ENCODE measurements around the gene RBPJL.

RBPJL gene

GRCh38 chr20:45325371-45325770 is 18.7 kb downstream of the RBPJL start:
- Histone ChIP-seq H3K27me3 (no peaks in the 10 kb centered on the region), H3K27ac (no peak overlapping the region), H3K4me1 (ENCODE audit: control insufficient read depth in 1 of 2, insufficient read depth in 1 of 2, low read depth in 1 of 2, low read length in 1 of 2) (peaks cover 0 to 10% of the 10 kb centered on the region in 2 experiments), H3K9me3 (no peaks in the 10 kb centered on the region), H3K4me3 (ENCODE audit: low read depth in 1 of 2, low read length in 1 of 2) (no peak overlapping the region), H3K36me3 (no peaks in the 10 kb centered on the region)
- TF ChIP-seq CTCF (IDR thresholded peaks at IDR 0.05) = no peak

- no peak overlapping the region for H3K27ac ChIP-seq
- TF ChIP-seq CTCF (IDR thresholded peaks at IDR 0.05) = no peak
- H3K4me3 ChIP-seq (ENCODE audit: low read depth in 1 of 2, low read length in 1 of 2) = no peak overlapping the region
- no peaks in the 10 kb centered on the region for H3K27me3 ChIP-seq
- no peaks in the 10 kb centered on the region for H3K4me1 ChIP-seq (ENCODE audit: control insufficient read depth in 1 of 2, insufficient read depth in 1 of 2, low read depth in 1 of 2, low read length in 1 of 2)
- H3K36me3 ChIP-seq = no peaks in the 10 kb centered on the region
- H3K9me3 ChIP-seq = no peaks in the 10 kb centered on the region
Measured at GRCh38 chr20:45328451-45328850, 21.8 kb downstream of the RBPJL start.

- no peak for TF ChIP-seq CTCF (IDR thresholded peaks at IDR 0.05)
- Histone ChIP-seq H3K9me3 (no peaks in the 10 kb centered on the region), H3K27ac (no peak overlapping the region), H3K4me1 (ENCODE audit: control insufficient read depth in 1 of 2, insufficient read depth in 1 of 2, low read depth in 1 of 2, low read length in 1 of 2) (no peaks in the 10 kb centered on the region), H3K4me3 (ENCODE audit: low read depth in 1 of 2, low read length in 1 of 2) (no peak overlapping the region), H3K36me3 (no peaks in the 10 kb centered on the region), H3K27me3 (no peaks in the 10 kb centered on the region)
Measured at GRCh38 chr20:45329497-45330319, 23.1 kb downstream of the RBPJL start.

GRCh38 chr20:45330476-45330875 is 23.8 kb downstream of the RBPJL start:
- Histone ChIP-seq H3K27ac (no peak overlapping the region), H3K9me3 (no peaks in the 10 kb centered on the region), H3K36me3 (no peaks in the 10 kb centered on the region), H3K27me3 (no peaks in the 10 kb centered on the region), H3K4me3 (ENCODE audit: low read depth in 1 of 2, low read length in 1 of 2) (no peak overlapping the region), H3K4me1 (ENCODE audit: control insufficient read depth in 1 of 2, insufficient read depth in 1 of 2, low read depth in 1 of 2, low read length in 1 of 2) (no peaks in the 10 kb centered on the region)
- no peak for TF ChIP-seq CTCF (IDR thresholded peaks at IDR 0.05)

GRCh38 chr20:45336530-45337366 is 30.1 kb downstream of the RBPJL start:
- H3K9me3 ChIP-seq = no peaks in the 10 kb centered on the region
- H3K27ac ChIP-seq = no peak overlapping the region
- TF ChIP-seq CTCF (IDR thresholded peaks at IDR 0.05) = no peak
- H3K4me1 ChIP-seq (ENCODE audit: control insufficient read depth in 1 of 2, insufficient read depth in 1 of 2, low read depth in 1 of 2, low read length in 1 of 2) = no peaks in the 10 kb centered on the region
- H3K4me3 ChIP-seq (ENCODE audit: low read depth in 1 of 2, low read length in 1 of 2) = no peak overlapping the region
- no peaks in the 10 kb centered on the region for H3K36me3 ChIP-seq
- no peaks in the 10 kb centered on the region for H3K27me3 ChIP-seq

All from neutrophil (primary cell).